Spinal cord (tissue), 10 donors: ENCODE results near the gene TIAM2. TPM values are rescaled to one million over a fixed set of nuclear protein-coding genes. Genes with fewer than 3 reads are reported as not detected.

Source experiments
- DNase-seq, 6 donors: peaks; one replicate each; pipeline versions ENCODE4 v3.0.0 to v3.0.0-alpha.2; 2013 to 2015; ENCODE audit warnings: low spot score in 6 of 6, low read depth in 4 of 6
- H3K27ac ChIP-seq: one replicate; pipeline ENCODE4 v1.5.1; 2013; ENCODE audit warnings: low read depth, low read length, control low read depth
- H3K27me3 ChIP-seq: one replicate; pipeline ENCODE4 v1.6.1; 2013; ENCODE audit warnings: low read length; ENCODE audit not compliant: control insufficient read depth, insufficient read depth
- H3K36me3 ChIP-seq: one replicate; pipeline ENCODE4 v1.6.1; 2013; ENCODE audit warnings: low read length; ENCODE audit not compliant: control insufficient read depth, insufficient read depth
- H3K4me1 ChIP-seq: one replicate; pipeline ENCODE4 v1.6.1; 2013; ENCODE audit warnings: low read length; ENCODE audit not compliant: control insufficient read depth, insufficient read depth
- H3K4me3 ChIP-seq: one replicate; pipeline ENCODE4 v1.5.1; 2013; ENCODE audit warnings: low read depth, low read length, control low read depth
- H3K9me3 ChIP-seq: one replicate; pipeline ENCODE4 v1.6.1; 2013; ENCODE audit warnings: low read length; ENCODE audit not compliant: control insufficient read depth, insufficient read depth
- WGBS: methylation state at CpG from one replicate; pipeline ENCODE4 v1.1.5; 2013; ENCODE audit warnings: missing lambda C conversion rate; ENCODE audit not compliant: insufficient coverage; 5-methylcytosine and 5-hydroxymethylcytosine counted together
- long read RNA-seq, 4 donors: transcript quantifications; one replicate each; lab custom pipeline, GENCODE V29; 2026
- polyA plus RNA-seq, 2 donors: library from polyadenylated mRNA; unstranded; fragments of 120-200 nt; gene quantifications; one replicate each; pipeline ENCODE4 v1.2.1, GENCODE V29; 2013; ENCODE audit not compliant: insufficient read length in 2 of 2
- total RNA-seq, 2 donors: library from RNA; depleted of rRNA in 1 of 2; stranded (reverse); fragments of 120-200 nt in 1 of 2; fragments of >200 nt in 1 of 2; gene quantifications; one replicate each; pipeline versions ENCODE4 v1.2.3 to v1.2.4, GENCODE V29; 2013 to 2014
- donor health status: healthy.

TIAM2 gene
- 10 to 100 TPM; 15.6 to 25.7 TPM for total RNA-seq
- 10 to 100 TPM; 18.7 to 20.3 TPM for polyA plus RNA-seq
- long read RNA-seq, donor 1, partial matches to known transcripts = 0 of 1 reads
- long read RNA-seq, donor 1, other reads (novel, unspliced or antisense) = 0 of 1 reads
- long read RNA-seq, donor 2, partial matches to known transcripts = 0 of 4 reads
- long read RNA-seq, donor 2, other reads (novel, unspliced or antisense) = 0 of 4 reads
- long read RNA-seq, donor 3, partial matches to known transcripts = 0 of 5 reads
- long read RNA-seq, donor 3, other reads (novel, unspliced or antisense) = 0 of 5 reads
- long read RNA-seq, donor 4, partial matches to known transcripts = 0 of 15 reads
- long read RNA-seq, donor 4, other reads (novel, unspliced or antisense) = 15 of 15 reads

GRCh38 chr6:154995254-154996015, at the start of gene TIAM2:
Gene TIAM2 (plus strand): TSS chr6:154995315. CDS start chr6:155129224, 133,909 bp downstream.
- under 1% methylated on average over 97 of the region's 102 CpGs for WGBS
- no peaks in the 10 kb centered on the region for H3K9me3 ChIP-seq
- H3K4me3 ChIP-seq = peak within 1 kb of the TSS; percentile 49
- H3K27me3 ChIP-seq = peaks cover 20% of the 10 kb centered on the region
- H3K27ac ChIP-seq = no peak within 1 kb of the TSS
- peaks cover 8% of the 10 kb centered on the region for H3K4me1 ChIP-seq
- H3K36me3 ChIP-seq = no peaks in the 10 kb centered on the region
- DNase-seq = peak in 2 of 6 donors; percentile 12 to 78

- WGBS = 98% methylated on average over 7 of the region's 7 CpGs
- no peak overlapping the region for H3K27ac ChIP-seq
- peaks cover 5% of the 10 kb centered on the region for H3K4me1 ChIP-seq
- no peak overlapping the region for H3K4me3 ChIP-seq
- H3K27me3 ChIP-seq = no peaks in the 10 kb centered on the region
- no peak for DNase-seq
- H3K9me3 ChIP-seq = no peaks in the 10 kb centered on the region
- H3K36me3 ChIP-seq = no peaks in the 10 kb centered on the region
Observed at GRCh38 chr6:154950979-154951344, 44.2 kb upstream of the TIAM2 start.

- Histone ChIP-seq H3K27me3 (no peaks in the 10 kb centered on the region), H3K36me3 (no peaks in the 10 kb centered on the region), H3K4me3 (no peak overlapping the region), H3K4me1 (peaks cover 7% of the 10 kb centered on the region), H3K9me3 (no peaks in the 10 kb centered on the region), H3K27ac (no peak overlapping the region)
- no peak for DNase-seq
- WGBS = 81% methylated on average over 8 of the region's 10 CpGs
Observed at GRCh38 chr6:154951345-154952200, 43.5 kb upstream of the TIAM2 start.

- Histone ChIP-seq H3K27ac (no peak overlapping the region), H3K27me3 (no peaks in the 10 kb centered on the region), H3K4me1 (peaks cover 7% of the 10 kb centered on the region), H3K9me3 (no peaks in the 10 kb centered on the region), H3K36me3 (no peaks in the 10 kb centered on the region), H3K4me3 (no peak overlapping the region)
- no peak for DNase-seq
- WGBS = 96% methylated on average over 7 of the region's 11 CpGs
Observed at GRCh38 chr6:154953644-154954043, 41.5 kb upstream of the TIAM2 start.

GRCh38 chr6:154954347-154954746, 40.8 kb upstream of the TIAM2 start:
- H3K9me3 ChIP-seq = no peaks in the 10 kb centered on the region
- H3K4me1 ChIP-seq = peaks cover 7% of the 10 kb centered on the region
- H3K36me3 ChIP-seq = no peaks in the 10 kb centered on the region
- no CpG with 5 or more reads among the region's 4 CpGs for WGBS
- peak in 1 of 6 donors; percentile 86 for DNase-seq
- H3K4me3 ChIP-seq = no peak overlapping the region
- H3K27me3 ChIP-seq = no peaks in the 10 kb centered on the region
- H3K27ac ChIP-seq = no peak overlapping the region

- H3K4me3 ChIP-seq = no peak overlapping the region
- no peak for DNase-seq
- H3K9me3 ChIP-seq = no peaks in the 10 kb centered on the region
- WGBS = 74% methylated on average over 7 of the region's 12 CpGs
- H3K4me1 ChIP-seq = peaks cover 7% of the 10 kb centered on the region
- no peaks in the 10 kb centered on the region for H3K27me3 ChIP-seq
- H3K36me3 ChIP-seq = no peaks in the 10 kb centered on the region
- H3K27ac ChIP-seq = no peak overlapping the region
Observed at GRCh38 chr6:154956771-154957522, 38.2 kb upstream of the TIAM2 start.

GRCh38 chr6:154958469-154958868, 36.6 kb upstream of the TIAM2 start:
- Histone ChIP-seq H3K4me1 (peaks cover 10% of the 10 kb centered on the region), H3K4me3 (no peak overlapping the region), H3K27me3 (no peaks in the 10 kb centered on the region), H3K36me3 (no peaks in the 10 kb centered on the region), H3K9me3 (no peaks in the 10 kb centered on the region), H3K27ac (no peak overlapping the region)
- DNase-seq = no peak
- 72% methylated on average over 7 of the region's 7 CpGs for WGBS

- 90% methylated on average over 7 of the region's 11 CpGs for WGBS
- Histone ChIP-seq H3K4me1 (peaks cover 6% of the 10 kb centered on the region), H3K27ac (no peak overlapping the region), H3K36me3 (no peaks in the 10 kb centered on the region), H3K9me3 (no peaks in the 10 kb centered on the region), H3K27me3 (no peaks in the 10 kb centered on the region), H3K4me3 (no peak overlapping the region)
- DNase-seq = peak in 1 of 6 donors; percentile 16
Observed at GRCh38 chr6:154960299-154960843, 34.7 kb upstream of the TIAM2 start.
